Kidney epithelial cell (primary cell): Measurements from ENCODE around the gene EPM2A. TPM values are rescaled to one million over a fixed set of nuclear protein-coding genes. Genes with fewer than 3 reads are reported as not detected.

Experiments
- DNase-seq: peaks from one replicate; pipeline ENCODE4 v3.0.0-alpha.2; 2010; ENCODE audit warnings: low read depth
- H3K27me3 ChIP-seq: 2 replicates; pipeline ENCODE4 v1.6.0; 2011; ENCODE audit warnings: low read length; ENCODE audit not compliant: control insufficient read depth, insufficient read depth
- H3K36me3 ChIP-seq: 2 replicates; pipeline ENCODE4 v1.5.1; 2011; ENCODE audit warnings: low read length; ENCODE audit not compliant: control insufficient read depth, insufficient read depth
- H3K4me3 ChIP-seq: 2 replicates; pipeline ENCODE4 v1.5.1; 2011; ENCODE audit warnings: low read depth, mild to moderate bottlenecking, control low read depth, low read length
- total RNA-seq: library from RNA; depleted of rRNA; stranded (reverse); fragments of >200 nt; gene quantifications from 2 replicates; pipeline ENCODE4 v1.2.3, GENCODE V29; 2015
- TF ChIP-seq, protein P1 (sequence below): IDR thresholded peaks from 2 replicates; pipeline ENCODE4 v1.5.1; 2011; ENCODE audit warnings: mild to moderate bottlenecking, moderate library complexity, low read length, control low read depth, inconsistent platforms; ENCODE audit not compliant: insufficient read depth, poor library complexity, severe bottlenecking

Gene EPM2A
- total RNA-seq, 1 donor from 2014 or later: 7.3 TPM

DNA sequence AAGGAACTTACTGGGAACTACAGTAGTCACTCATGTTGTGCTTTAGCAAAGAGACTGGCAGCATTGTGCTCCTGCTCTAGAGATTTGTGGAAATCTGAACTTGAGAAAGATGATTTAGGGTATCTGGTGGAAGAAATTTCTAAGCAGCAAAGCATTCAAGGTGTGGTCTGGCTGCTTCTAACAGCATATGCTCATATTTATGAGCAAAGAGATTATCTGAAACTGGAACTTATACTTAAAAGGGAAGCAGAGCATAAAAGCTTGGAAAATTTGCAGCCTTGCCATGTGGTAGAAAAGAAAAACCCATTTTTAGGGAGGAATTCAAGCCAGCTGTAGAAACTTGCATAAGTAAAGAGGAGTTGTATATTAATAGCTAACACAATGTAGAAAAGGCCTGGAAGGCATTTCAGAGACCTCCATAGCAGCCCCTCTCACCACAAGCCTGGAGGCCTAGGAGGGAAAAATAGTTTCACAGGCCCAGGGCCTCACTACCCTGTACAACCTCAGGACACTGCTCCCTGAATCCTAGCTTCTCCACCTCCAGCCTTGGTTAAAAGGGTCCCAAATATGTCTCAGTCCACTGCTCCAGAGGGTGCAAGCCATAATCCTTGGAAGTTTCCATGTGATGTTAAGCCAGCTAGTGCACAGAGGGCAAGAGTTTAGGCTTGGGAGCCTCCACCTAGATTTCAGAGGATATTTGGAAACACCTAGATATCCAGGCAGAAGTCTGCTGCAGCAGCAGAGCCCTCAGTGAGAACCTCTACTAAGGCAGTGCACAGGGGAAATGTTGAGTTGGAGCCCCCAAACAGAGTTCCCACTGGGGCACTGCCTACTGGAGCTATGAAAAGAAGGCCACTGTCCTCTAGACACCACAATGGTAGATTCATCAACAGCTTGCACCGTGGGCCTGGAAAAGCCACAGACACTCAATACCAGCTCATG is 6.6 kb downstream of the EPM2A start:
- Histone ChIP-seq H3K27me3 (no peaks in the 10 kb centered on the region), H3K36me3 (no peaks in the 10 kb centered on the region), H3K4me3 (no peak overlapping the region)
- TF ChIP-seq, protein P1, sequence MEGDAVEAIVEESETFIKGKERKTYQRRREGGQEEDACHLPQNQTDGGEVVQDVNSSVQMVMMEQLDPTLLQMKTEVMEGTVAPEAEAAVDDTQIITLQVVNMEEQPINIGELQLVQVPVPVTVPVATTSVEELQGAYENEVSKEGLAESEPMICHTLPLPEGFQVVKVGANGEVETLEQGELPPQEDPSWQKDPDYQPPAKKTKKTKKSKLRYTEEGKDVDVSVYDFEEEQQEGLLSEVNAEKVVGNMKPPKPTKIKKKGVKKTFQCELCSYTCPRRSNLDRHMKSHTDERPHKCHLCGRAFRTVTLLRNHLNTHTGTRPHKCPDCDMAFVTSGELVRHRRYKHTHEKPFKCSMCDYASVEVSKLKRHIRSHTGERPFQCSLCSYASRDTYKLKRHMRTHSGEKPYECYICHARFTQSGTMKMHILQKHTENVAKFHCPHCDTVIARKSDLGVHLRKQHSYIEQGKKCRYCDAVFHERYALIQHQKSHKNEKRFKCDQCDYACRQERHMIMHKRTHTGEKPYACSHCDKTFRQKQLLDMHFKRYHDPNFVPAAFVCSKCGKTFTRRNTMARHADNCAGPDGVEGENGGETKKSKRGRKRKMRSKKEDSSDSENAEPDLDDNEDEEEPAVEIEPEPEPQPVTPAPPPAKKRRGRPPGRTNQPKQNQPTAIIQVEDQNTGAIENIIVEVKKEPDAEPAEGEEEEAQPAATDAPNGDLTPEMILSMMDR: no peak
- DNase-seq: no peak

DNA sequence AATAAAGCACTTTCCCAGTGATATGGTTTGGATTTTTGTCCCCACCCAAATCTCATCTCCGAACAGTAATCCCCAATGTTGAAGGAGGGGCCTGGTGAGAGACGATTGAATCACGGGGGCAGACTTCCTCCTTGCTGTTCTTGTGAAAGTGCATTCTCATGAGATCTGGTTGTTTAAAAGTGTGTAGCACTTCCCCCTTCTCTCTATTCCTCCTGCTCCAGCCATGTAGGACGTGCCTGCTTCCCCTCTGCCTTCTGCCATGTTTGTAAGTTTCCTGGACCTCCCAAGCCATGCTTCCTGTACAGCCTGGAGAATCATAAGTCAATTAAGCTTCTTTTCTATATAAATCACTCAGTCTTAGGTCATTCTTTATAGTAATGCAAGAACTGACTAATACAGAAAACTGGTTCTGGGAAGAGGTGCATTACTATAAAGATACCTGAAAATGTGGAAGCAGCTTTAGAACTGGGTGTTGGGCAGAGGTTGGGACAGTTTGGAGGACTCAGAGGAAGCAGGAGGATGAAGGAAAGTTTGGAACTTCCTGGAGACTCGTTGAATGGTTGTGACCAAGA is 7.4 kb downstream of the EPM2A start:
- no peak for DNase-seq
- TF ChIP-seq, protein P1: no peak
- Histone ChIP-seq H3K36me3 (no peaks in the 10 kb centered on the region), H3K4me3 (no peak overlapping the region), H3K27me3 (no peaks in the 10 kb centered on the region)

DNA sequence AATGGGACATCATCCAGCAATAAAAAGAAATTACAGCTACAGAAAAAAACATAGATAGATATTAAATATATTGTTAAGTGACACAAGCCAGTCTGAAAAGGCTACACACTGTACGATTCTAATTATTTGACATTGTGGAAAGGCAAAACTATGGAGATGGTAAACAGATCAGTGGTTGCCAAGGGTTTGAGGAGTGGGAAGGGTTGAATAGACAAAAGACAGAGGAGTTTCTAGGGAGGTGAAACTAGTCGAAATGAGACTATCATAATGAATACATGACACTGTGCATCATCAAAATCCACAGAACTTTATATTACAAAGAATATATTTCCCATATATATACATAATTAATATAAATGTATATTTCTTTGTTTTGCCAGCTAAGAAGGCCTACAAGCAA is 9.8 kb downstream of the EPM2A start:
- no peaks in the 10 kb centered on the region for H3K27me3 ChIP-seq
- DNase-seq: no peak
- TF ChIP-seq, protein P1: no peak
- H3K36me3 ChIP-seq: no peaks in the 10 kb centered on the region
- no peak overlapping the region for H3K4me3 ChIP-seq

DNA sequence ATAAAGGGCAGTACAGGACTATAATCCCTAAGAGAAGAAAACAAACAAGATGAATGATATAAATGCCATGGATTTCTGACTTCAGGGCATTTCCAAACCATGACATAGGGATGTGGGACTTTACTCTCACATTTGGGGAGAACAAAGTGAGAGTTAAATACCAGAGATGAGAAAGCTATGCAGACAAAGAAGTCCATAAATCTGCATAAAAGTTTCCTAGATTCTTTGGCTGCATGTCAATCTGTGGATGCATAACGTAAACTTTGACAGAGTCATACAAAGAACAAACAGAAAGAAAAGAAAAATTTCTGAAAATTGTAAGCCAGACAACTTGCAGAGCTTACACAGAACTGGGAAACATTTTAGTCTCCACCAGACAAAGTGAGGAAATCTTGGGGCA is 11.7 kb downstream of the EPM2A start:
- no peaks in the 10 kb centered on the region for H3K36me3 ChIP-seq
- no peaks in the 10 kb centered on the region for H3K27me3 ChIP-seq
- DNase-seq: no peak
- no peak overlapping the region for H3K4me3 ChIP-seq
- TF ChIP-seq, protein P1: no peak

DNA sequence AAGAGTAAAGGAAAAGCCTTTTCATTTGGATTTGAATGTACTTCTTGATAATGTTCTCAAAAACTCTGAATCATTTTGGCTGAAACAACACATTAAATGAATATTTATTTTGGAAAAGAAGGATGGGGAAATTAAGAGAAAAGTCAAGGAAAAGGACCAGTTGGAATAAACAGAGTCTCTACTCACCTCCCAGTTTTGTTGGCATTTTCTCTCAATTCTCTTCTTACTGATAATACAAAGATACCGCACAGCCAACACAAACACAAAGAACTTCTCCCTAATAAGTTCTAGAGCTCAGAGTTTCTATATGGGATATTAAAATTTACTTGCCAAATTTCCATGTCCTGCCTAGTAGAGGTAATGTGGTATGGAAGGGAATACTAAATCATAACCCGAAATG is 13.1 kb downstream of the EPM2A start:
- DNase-seq: no peak
- Histone ChIP-seq H3K36me3 (no peaks in the 10 kb centered on the region), H3K27me3 (no peaks in the 10 kb centered on the region), H3K4me3 (no peak overlapping the region)
- TF ChIP-seq, protein P1: no peak
